Loucy (cell line): ENCODE results near the gene HEG1.

ENCODE experiments used
- H2AFZ ChIP-seq: fragments of 200-600 bp; sonication (generic); 2 replicates; pipeline ENCODE4 v1.6.0; 2016; ENCODE audit warnings: antibody characterized with exemption, mild to moderate bottlenecking, low read length, moderate library complexity
- H3F3A ChIP-seq: fragments of 200-600 bp; 2 replicates; pipeline ENCODE4 v1.6.0; 2016; ENCODE audit warnings: antibody characterized with exemption, low read depth, mild to moderate bottlenecking
- H3K27me3 ChIP-seq: fragments of 200-600 bp; sonication (generic); 2 replicates; pipeline ENCODE4 v1.6.1; 2014; ENCODE audit warnings: low read length, mild to moderate bottlenecking; ENCODE audit not compliant: insufficient read depth, poor library complexity, severe bottlenecking
- H3K36me3 ChIP-seq: fragments of 200-600 bp; sonication (generic); 2 replicates; pipeline ENCODE4 v1.6.1; 2016; ENCODE audit warnings: low read length; ENCODE audit not compliant: insufficient read depth
- H3K4me1 ChIP-seq: fragments of 200-600 bp; sonication (generic); 2 replicates; pipeline ENCODE4 v1.5.1; 2014; ENCODE audit warnings: low read length, mild to moderate bottlenecking; ENCODE audit not compliant: insufficient read depth, poor library complexity, severe bottlenecking
- H3K4me2 ChIP-seq: fragments of 200-600 bp; sonication (generic); 2 replicates; pipeline ENCODE4 v1.6.0; 2014; ENCODE audit warnings: antibody characterized with exemption, low read length, low read depth, mild to moderate bottlenecking; ENCODE audit not compliant: poor library complexity, severe bottlenecking
- H3K4me3 ChIP-seq: fragments of 200-600 bp; sonication (generic); 2 replicates; pipeline ENCODE4 v1.5.1; 2014; ENCODE audit warnings: low read length, mild to moderate bottlenecking, mixed read lengths; ENCODE audit not compliant: poor library complexity, severe bottlenecking
- H3K79me2 ChIP-seq: fragments of 200-600 bp; sonication (generic); 2 replicates; pipeline ENCODE4 v1.6.1; 2014; ENCODE audit warnings: low read length; ENCODE audit not compliant: insufficient read depth
- H3K9ac ChIP-seq: fragments of 200-600 bp; sonication (generic); 2 replicates; pipeline ENCODE4 v1.6.0; 2014; ENCODE audit warnings: mild to moderate bottlenecking, low read depth, low read length, moderate library complexity; ENCODE audit not compliant: poor library complexity, severe bottlenecking
- H3K9me2 ChIP-seq: fragments of 200-600 bp; sonication (generic); replicated peaks from 2 replicates; pipeline ENCODE4 v1.6.1; 2016; ENCODE audit warnings: low read depth, low read length, mixed read lengths
- H3K9me3 ChIP-seq: fragments of 200-600 bp; sonication (generic); 2 replicates; pipeline ENCODE4 v1.6.1; 2014; ENCODE audit warnings: mild to moderate bottlenecking, antibody characterized with exemption, low read length, low read depth; ENCODE audit not compliant: insufficient read depth
- H4K20me1 ChIP-seq: fragments of 200-600 bp; sonication (generic); 2 replicates; pipeline ENCODE4 v1.6.0; 2014; ENCODE audit warnings: antibody characterized with exemption, low read length, mild to moderate bottlenecking; ENCODE audit not compliant: insufficient read depth, poor library complexity, severe bottlenecking
- EZH2phosphoT487 ChIP-seq: fragments of 200-600 bp; IDR thresholded peaks from 2 replicates; pipeline ENCODE4 v1.6.1; 2018; ENCODE audit warnings: antibody characterized with exemption, mild to moderate bottlenecking, moderate library complexity, borderline replicate concordance
- TF ChIP-seq, protein P1 (sequence below): fragments of 200-600 bp; sonication (generic); conservative IDR thresholded peaks from 2 replicates; pipeline ENCODE4 v1.5.1; 2014; ENCODE audit warnings: mild to moderate bottlenecking, antibody characterized with exemption, low read length

HEG1 gene

DNA sequence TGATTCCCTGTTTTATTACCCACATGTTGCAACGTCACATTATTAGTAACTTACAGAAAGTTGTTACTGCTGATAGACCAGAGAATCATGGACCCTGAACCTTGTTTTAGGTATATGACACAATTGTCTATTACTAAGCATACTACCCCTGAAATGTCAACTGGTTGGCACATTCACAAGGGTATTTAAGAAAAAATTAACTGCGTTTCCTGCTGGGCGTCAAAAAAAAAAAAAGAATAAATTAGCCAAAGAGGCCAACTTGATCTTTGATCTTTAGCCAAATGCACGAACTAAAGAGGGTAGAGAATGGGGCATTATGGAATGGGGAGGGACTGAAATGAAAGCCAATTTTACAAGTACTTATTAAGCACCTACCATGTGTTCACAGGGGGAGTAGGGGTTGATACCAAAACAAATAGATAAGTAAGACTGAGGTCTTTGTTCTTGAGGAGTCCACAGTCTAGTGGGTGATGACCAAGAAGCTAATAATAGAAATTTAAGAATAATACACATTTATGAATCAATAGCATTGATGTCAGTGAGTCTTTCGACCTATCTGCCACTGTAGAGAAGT is 103.4 kb downstream of the HEG1 start:
- no peak overlapping the region for H3K9ac ChIP-seq
- H3F3A ChIP-seq, result no peaks in the 10 kb centered on the region
- H3K4me2 ChIP-seq, result no peak overlapping the region
- H3K4me3 ChIP-seq, result no peak overlapping the region
- H3K9me3 ChIP-seq, result no peaks in the 10 kb centered on the region
- no peaks in the 10 kb centered on the region for H3K79me2 ChIP-seq
- H3K4me1 ChIP-seq, result no peaks in the 10 kb centered on the region
- no peaks in the 10 kb centered on the region for H3K27me3 ChIP-seq
- no peak overlapping the region for H2AFZ ChIP-seq
- TF ChIP-seq, protein P1, sequence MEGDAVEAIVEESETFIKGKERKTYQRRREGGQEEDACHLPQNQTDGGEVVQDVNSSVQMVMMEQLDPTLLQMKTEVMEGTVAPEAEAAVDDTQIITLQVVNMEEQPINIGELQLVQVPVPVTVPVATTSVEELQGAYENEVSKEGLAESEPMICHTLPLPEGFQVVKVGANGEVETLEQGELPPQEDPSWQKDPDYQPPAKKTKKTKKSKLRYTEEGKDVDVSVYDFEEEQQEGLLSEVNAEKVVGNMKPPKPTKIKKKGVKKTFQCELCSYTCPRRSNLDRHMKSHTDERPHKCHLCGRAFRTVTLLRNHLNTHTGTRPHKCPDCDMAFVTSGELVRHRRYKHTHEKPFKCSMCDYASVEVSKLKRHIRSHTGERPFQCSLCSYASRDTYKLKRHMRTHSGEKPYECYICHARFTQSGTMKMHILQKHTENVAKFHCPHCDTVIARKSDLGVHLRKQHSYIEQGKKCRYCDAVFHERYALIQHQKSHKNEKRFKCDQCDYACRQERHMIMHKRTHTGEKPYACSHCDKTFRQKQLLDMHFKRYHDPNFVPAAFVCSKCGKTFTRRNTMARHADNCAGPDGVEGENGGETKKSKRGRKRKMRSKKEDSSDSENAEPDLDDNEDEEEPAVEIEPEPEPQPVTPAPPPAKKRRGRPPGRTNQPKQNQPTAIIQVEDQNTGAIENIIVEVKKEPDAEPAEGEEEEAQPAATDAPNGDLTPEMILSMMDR, result no peak
- no peak for TF ChIP-seq EZH2phosphoT487
- H4K20me1 ChIP-seq, result no peaks in the 10 kb centered on the region
- H3K9me2 ChIP-seq, result no peaks in the 10 kb centered on the region
- no peaks in the 10 kb centered on the region for H3K36me3 ChIP-seq

DNA sequence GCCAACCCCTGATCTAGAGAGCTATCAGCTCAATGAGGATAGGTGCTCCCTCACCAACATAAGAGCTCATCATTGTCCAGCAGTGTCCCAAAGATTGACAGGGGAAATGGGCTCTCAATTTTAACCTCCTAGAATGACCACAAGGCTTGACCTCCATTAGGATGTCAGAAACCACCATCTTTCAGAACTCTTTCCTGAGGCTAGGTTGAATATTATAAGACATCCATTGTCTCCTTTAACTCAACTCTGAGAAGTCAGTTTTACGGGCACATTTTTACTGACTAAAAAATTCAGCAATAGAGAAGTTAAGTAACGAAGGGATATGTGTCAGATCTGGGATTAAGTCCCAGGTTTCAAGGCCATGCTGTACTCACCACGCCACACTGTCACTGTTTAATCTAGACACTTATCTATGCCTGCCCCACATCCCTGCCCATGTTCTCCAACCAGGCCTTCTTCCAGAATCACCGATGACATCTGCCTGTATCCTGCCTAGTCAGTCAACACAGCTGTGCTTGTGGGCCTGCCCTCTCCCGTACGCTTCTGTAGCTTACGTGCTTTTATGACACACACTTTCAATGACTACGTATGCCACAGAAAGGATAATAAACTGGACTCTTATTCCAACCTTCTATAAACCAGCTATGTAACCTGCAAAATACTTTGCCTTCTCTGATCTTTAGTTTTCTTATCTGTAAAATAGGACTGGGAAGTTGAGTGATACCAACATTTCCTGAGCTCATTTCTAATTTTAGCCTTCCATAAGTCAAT is 104.1 kb downstream of the HEG1 start:
- Histone ChIP-seq H3K9me2 (no peaks in the 10 kb centered on the region), H3K4me2 (no peak overlapping the region), H2AFZ (no peak overlapping the region), H3K79me2 (no peaks in the 10 kb centered on the region), H3K4me1 (no peaks in the 10 kb centered on the region), H3K27me3 (no peaks in the 10 kb centered on the region), H3F3A (no peaks in the 10 kb centered on the region), H3K9ac (no peak overlapping the region), H3K36me3 (no peaks in the 10 kb centered on the region), H3K4me3 (no peak overlapping the region), H3K9me3 (no peaks in the 10 kb centered on the region), H4K20me1 (no peaks in the 10 kb centered on the region)
- TF ChIP-seq, protein P1, result no peak
- no peak for TF ChIP-seq EZH2phosphoT487

DNA sequence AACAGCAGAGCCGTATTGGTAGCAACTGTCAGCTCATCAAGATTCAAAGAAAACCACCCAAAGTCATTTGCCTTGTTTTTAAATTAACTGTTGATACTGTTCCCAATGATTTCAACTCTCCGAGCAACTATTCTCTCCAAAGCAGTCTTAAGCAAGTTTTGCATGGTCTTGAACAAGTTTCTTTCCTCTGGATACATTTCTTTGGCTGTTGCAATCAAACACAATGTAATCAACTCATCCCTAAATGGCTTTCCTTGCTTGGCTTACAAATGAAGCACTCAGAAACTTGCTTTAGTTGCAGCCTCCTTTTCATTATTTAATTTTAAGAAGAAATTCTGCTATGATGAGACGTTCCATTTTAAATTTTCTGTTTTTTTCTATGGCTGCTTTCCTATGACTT is 105.8 kb downstream of the HEG1 start:
- Histone ChIP-seq H3K4me3 (no peak overlapping the region), H3K9me3 (no peaks in the 10 kb centered on the region), H2AFZ (no peak overlapping the region), H3K9me2 (no peaks in the 10 kb centered on the region), H3F3A (no peaks in the 10 kb centered on the region), H3K4me1 (no peaks in the 10 kb centered on the region), H3K79me2 (no peaks in the 10 kb centered on the region), H3K9ac (no peak overlapping the region), H4K20me1 (no peaks in the 10 kb centered on the region), H3K36me3 (no peaks in the 10 kb centered on the region), H3K4me2 (no peak overlapping the region), H3K27me3 (no peaks in the 10 kb centered on the region)
- no peak for TF ChIP-seq EZH2phosphoT487
- TF ChIP-seq, protein P1, result no peak
